ENCODE data around the gene S100A7A. TPM values are rescaled to one million over a fixed set of nuclear protein-coding genes. Genes with fewer than 3 reads are reported as not detected.

Gene S100A7A
- total RNA-seq, 6 experiments from 2014 or later, result not detected

DNA sequence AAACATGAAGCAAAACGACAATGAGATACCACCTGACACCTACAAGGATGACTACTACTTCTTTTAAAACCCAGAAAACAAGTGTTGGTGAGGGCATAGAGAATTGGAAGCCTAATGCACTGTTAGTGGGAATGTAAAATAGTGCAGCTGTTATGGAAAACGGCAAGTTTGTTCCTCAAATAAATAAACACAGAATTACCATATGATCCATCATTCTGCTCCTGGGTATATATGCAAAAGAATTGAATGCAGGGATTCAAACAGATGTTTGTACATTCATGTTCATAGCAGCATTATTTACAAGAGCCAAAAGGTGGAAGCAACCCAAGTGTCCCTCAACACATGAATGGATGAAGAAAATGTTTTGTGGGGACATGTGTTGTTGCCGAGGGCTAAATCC is 24.1 kb upstream of the S100A7A start:
- intact Hi-C loops (cut with DNase I), result no loop called here
- H3K36me3 ChIP-seq, result no peaks in the 10 kb centered on the region
- no peak overlapping the region for H3K4me3 ChIP-seq
- H3K27ac ChIP-seq, result no peak overlapping the region
- no peaks in the 10 kb centered on the region for H3K27me3 ChIP-seq
- TF ChIP-seq POLR2A (IDR thresholded peaks at IDR 0.05), result no peak
- TF ChIP-seq, protein P1, sequence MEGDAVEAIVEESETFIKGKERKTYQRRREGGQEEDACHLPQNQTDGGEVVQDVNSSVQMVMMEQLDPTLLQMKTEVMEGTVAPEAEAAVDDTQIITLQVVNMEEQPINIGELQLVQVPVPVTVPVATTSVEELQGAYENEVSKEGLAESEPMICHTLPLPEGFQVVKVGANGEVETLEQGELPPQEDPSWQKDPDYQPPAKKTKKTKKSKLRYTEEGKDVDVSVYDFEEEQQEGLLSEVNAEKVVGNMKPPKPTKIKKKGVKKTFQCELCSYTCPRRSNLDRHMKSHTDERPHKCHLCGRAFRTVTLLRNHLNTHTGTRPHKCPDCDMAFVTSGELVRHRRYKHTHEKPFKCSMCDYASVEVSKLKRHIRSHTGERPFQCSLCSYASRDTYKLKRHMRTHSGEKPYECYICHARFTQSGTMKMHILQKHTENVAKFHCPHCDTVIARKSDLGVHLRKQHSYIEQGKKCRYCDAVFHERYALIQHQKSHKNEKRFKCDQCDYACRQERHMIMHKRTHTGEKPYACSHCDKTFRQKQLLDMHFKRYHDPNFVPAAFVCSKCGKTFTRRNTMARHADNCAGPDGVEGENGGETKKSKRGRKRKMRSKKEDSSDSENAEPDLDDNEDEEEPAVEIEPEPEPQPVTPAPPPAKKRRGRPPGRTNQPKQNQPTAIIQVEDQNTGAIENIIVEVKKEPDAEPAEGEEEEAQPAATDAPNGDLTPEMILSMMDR (IDR thresholded peaks at IDR 0.05), result no peak
- H3K9me3 ChIP-seq, result no peaks in the 10 kb centered on the region
- no peaks in the 10 kb centered on the region for H3K4me1 ChIP-seq
- 21% methylated on average over 3 of the region's 3 CpGs for WGBS (ENCODE audit: insufficient coverage, low coverage, low lambda C conversion rate, missing lambda C conversion rate)
- ATAC-seq (no peak), DNase-seq (no peak)

DNA sequence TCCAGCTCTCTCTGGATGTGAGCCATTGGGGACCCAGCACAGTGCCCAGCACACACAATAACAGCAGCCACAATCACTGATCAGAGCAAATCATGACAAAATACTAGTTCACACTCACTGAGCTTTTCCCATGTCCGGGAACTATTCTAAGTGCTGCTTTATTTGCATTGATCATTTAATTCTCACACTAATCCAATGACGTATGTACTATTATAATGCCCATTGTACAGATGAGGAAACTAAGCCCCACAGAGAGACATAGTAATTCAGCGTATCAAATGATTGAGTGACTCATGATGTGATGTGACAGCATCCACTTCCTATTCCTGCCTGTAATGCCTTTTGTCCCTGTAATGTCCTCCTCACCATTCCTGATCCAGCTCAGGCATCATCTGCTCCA is 23.5 kb upstream of the S100A7A start:
- Histone ChIP-seq H3K27me3 (no peaks in the 10 kb centered on the region), H3K27ac (no peak overlapping the region), H3K36me3 (no peaks in the 10 kb centered on the region), H3K4me3 (no peak overlapping the region), H3K4me1 (no peaks in the 10 kb centered on the region), H3K9me3 (no peaks in the 10 kb centered on the region)
- no peak for DNase-seq
- TF ChIP-seq, protein P1 (IDR thresholded peaks at IDR 0.05), result no peak
- no peak for TF ChIP-seq POLR2A (IDR thresholded peaks at IDR 0.05)
- WGBS (ENCODE audit: insufficient coverage, low coverage, low lambda C conversion rate, missing lambda C conversion rate), result 69% methylated on average over 3 of the region's 3 CpGs
- intact Hi-C loops (cut with DNase I), result no loop called here
- no peak for ATAC-seq

DNA sequence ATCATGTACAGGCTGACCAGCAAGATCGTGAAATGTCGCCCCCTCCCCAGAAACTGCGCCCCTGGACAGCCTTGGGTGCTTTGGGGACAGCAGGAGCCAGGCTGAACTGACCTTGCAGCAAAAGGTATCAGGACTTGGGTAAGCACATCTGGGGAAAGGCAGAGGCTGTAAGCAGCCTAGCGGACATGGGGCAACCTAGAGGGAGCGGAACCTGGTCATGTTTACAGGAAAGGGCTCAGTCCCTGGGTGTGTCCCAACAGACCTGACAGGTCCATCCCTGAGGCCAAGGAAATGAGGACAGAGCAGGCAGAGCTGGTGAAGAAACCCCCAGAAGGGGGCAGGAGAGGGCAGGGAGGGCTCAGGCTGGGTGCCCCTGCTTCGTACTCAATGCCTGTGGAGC is 22.4 kb upstream of the S100A7A start:
- WGBS (ENCODE audit: insufficient coverage, low coverage, low lambda C conversion rate, missing lambda C conversion rate), result 53% methylated on average over 5 of the region's 6 CpGs
- TF ChIP-seq POLR2A (IDR thresholded peaks at IDR 0.05), result no peak
- ATAC-seq, result peak in 3 of 4 donors; percentile 15 to 32 (median 26)
- intact Hi-C loops (cut with DNase I), result no loop called here
- H3K4me1 ChIP-seq, result no peaks in the 10 kb centered on the region
- DNase-seq, result no peak
- no peak overlapping the region for H3K4me3 ChIP-seq
- no peaks in the 10 kb centered on the region for H3K9me3 ChIP-seq
- no peaks in the 10 kb centered on the region for H3K36me3 ChIP-seq
- no peak overlapping the region for H3K27ac ChIP-seq
- H3K27me3 ChIP-seq, result no peaks in the 10 kb centered on the region

DNA sequence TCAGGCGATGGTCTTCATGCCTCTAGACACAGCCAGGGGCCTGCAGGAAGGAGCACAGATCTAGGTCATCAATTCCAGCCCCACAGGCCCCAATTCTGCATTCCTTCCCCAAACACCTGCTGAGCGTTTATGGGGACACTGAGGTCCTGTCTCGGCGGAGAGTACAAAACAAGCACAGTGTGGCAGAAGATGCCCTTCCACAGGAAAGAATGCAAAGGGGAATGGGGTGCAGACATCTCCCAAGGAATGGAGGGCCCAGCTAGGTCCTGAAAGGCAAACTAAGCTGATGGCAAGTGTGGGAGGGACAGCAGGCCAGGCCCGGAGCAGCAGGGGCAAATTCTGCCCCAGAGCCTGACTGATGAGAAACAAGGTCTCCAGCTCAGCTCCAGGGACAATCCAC is 21.9 kb upstream of the S100A7A start:
- Histone ChIP-seq H3K9me3 (no peaks in the 10 kb centered on the region), H3K4me3 (no peak overlapping the region), H3K4me1 (no peaks in the 10 kb centered on the region), H3K27me3 (no peaks in the 10 kb centered on the region), H3K36me3 (no peaks in the 10 kb centered on the region), H3K27ac (no peak overlapping the region)
- 50% methylated on average over 2 of the region's 5 CpGs for WGBS (ENCODE audit: insufficient coverage, low coverage, low lambda C conversion rate, missing lambda C conversion rate)
- TF ChIP-seq, protein P1 (IDR thresholded peaks at IDR 0.05), result no peak
- no peak for TF ChIP-seq POLR2A (IDR thresholded peaks at IDR 0.05)
- DNase-seq (no peak), ATAC-seq (no peak)
- intact Hi-C loops (cut with DNase I), result no loop called here

DNA sequence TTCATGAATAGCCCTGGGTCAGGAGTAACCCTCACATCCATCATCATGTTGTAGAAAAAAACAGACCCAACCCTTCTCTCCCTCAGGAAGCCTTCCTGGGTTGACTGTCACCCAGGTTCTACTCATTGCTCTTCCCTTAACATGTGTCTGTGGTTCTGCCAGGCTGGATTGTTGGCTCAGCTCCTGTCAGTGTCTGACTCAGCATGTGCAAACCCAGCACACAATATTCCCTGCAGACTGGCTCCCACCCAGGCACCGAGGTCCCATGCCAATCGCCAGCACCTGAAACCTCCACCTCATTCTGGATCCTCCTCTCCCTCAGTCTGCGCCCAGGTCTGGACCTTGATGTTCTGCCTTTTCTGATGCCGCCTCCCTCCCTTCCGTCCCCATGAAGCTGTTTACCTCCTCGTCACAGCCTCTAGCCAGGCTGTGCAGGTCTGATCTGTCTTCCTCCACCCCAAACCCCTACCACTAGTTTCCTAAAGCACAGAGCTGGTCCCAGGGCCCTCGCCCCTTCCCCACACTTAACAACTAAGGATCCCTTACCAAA is 21.1 kb upstream of the S100A7A start:
- intact Hi-C loops (cut with DNase I), result no loop called here
- Histone ChIP-seq H3K27me3 (no peaks in the 10 kb centered on the region), H3K36me3 (no peaks in the 10 kb centered on the region), H3K9me3 (no peaks in the 10 kb centered on the region), H3K27ac (no peak overlapping the region), H3K4me3 (no peak overlapping the region), H3K4me1 (no peaks in the 10 kb centered on the region)
- TF ChIP-seq, protein P1 (IDR thresholded peaks at IDR 0.05), result no peak
- no peak for TF ChIP-seq POLR2A (IDR thresholded peaks at IDR 0.05)
- DNase-seq (no peak), ATAC-seq (peak in 1 of 4 donors; percentile 45)
- WGBS (ENCODE audit: insufficient coverage, low coverage, low lambda C conversion rate, missing lambda C conversion rate), result 66% methylated on average over 6 of the region's 7 CpGs
